B cell (primary cell): Measurements from ENCODE around the gene PLEKHN1. TPM values are rescaled to one million over a fixed set of nuclear protein-coding genes. Genes with fewer than 3 reads are reported as not detected.

ENCODE experiments used
- ATAC-seq: fragments of 200-7000 bp; cut with Tn5 transposase; one replicate; pipeline ENCODE4 v1.10.0; 2021; ENCODE audit warnings: low read depth, mild to moderate bottlenecking, moderate number of reproducible peaks, moderate library complexity
- CTCF ChIA-PET: fragments of 350-600 bp; sonication (Branson Sonifier 250); formaldehyde crosslinking; loops from one replicate; lab custom pipeline; 2021; ENCODE audit warnings: antibody characterized with exemption, inconsistent platforms; lab: Charles Lee
- POLR2A ChIA-PET: fragments of 350-600 bp; sonication (Branson Sonifier 250); formaldehyde crosslinking; loops from one replicate; lab custom pipeline; 2021; ENCODE audit warnings: antibody characterized with exemption; lab: Charles Lee
- DNase-seq: peaks from one replicate; pipeline ENCODE4 v3.0.0; 2013
- H2AFZ ChIP-seq: 2 replicates; pipeline ENCODE4 v1.6.1; 2012; ENCODE audit warnings: mild to moderate bottlenecking, low read depth, low read length; ENCODE audit not compliant: insufficient read depth, poor library complexity, severe bottlenecking
- H3K27ac ChIP-seq, 2 donors: 1 replicate in 1 of 2; 2 replicates in 1 of 2; pipeline ENCODE4 v1.5.1; 2012 to 2013; ENCODE audit warnings: low read length in 2 of 2, mild to moderate bottlenecking in 2 of 2, moderate library complexity in 1 of 2
- H3K27me3 ChIP-seq, 4 experiments: fragments of 200-600 bp in 1 of 4; sonication (generic) in 1 of 4; replicated peaks in 1 of 4; 1 replicate in 2 of 4; 2 replicates in 2 of 4; pipeline versions ENCODE4 v1.6.1 to v1.7.0; 2013 to 2016; ENCODE audit warnings: low read length in 3 of 4, mild to moderate bottlenecking in 2 of 4, mixed read lengths in 1 of 4, moderate library complexity in 1 of 4; ENCODE audit not compliant: insufficient read depth in 4 of 4, control insufficient read depth in 3 of 4; ENCODE audit errors: control extremely low read depth in 1 of 4
- H3K36me3 ChIP-seq, 2 experiments: replicated peaks in 1 of 2; 1 replicate in 1 of 2; 2 replicates in 1 of 2; pipeline versions ENCODE4 v1.6.1 to v1.7.1; 2013; ENCODE audit warnings: low read length in 1 of 2; ENCODE audit not compliant: insufficient read depth in 2 of 2, control insufficient read depth in 1 of 2; ENCODE audit errors: control extremely low read depth in 1 of 2, extremely low read depth in 1 of 2
- H3K4me1 ChIP-seq, 2 donors: fragments of 200-600 bp in 1 of 2; sonication (generic) in 1 of 2; 1 replicate in 1 of 2; 2 replicates in 1 of 2; pipeline versions ENCODE4 v1.5.1 to v1.6.1; 2013 to 2017; ENCODE audit warnings: low read length in 2 of 2; ENCODE audit not compliant: control insufficient read depth in 2 of 2, insufficient read depth in 2 of 2
- H3K4me2 ChIP-seq: replicated peaks from 2 replicates; pipeline ENCODE3; 2012; ENCODE audit warnings: mild to moderate bottlenecking, low read depth, low read length; ENCODE audit not compliant: poor library complexity, severe bottlenecking
- H3K4me3 ChIP-seq, 5 experiments: fragments of 200-600 bp in 1 of 5; sonication (generic) in 1 of 5; 1 replicate in 3 of 5; 2 replicates in 2 of 5; pipeline versions ENCODE4 v1.5.1 to v1.7.0; 2011 to 2016; ENCODE audit warnings: low read length in 4 of 5, mild to moderate bottlenecking in 4 of 5, low read depth in 2 of 5, control low read depth in 1 of 5, moderate library complexity in 1 of 5; ENCODE audit not compliant: insufficient read depth in 1 of 5; ENCODE audit errors: control extremely low read depth in 1 of 5, extremely low read depth in 1 of 5
- H3K79me2 ChIP-seq: fragments of 200-600 bp; sonication (generic); one replicate; pipeline ENCODE4 v1.6.0; 2016; ENCODE audit warnings: low read length; ENCODE audit not compliant: control insufficient read depth, insufficient read depth
- H3K9ac ChIP-seq: fragments of 200-600 bp; sonication (generic); 2 replicates; pipeline ENCODE4 v1.6.1; 2017; ENCODE audit warnings: mild to moderate bottlenecking, low read length, moderate library complexity
- H3K9me3 ChIP-seq, 3 donors: one replicate each; pipeline versions ENCODE4 v1.6.1 to v1.7.1; 2013; ENCODE audit warnings: low read length in 2 of 3; ENCODE audit not compliant: control insufficient read depth in 2 of 3, insufficient read depth in 1 of 3; ENCODE audit errors: control extremely low read depth in 1 of 3
- H4K20me1 ChIP-seq: 2 replicates; pipeline ENCODE4 v1.6.0; 2012; ENCODE audit warnings: mild to moderate bottlenecking, low read length; ENCODE audit not compliant: insufficient read depth, control insufficient read depth, poor library complexity, severe bottlenecking
- H3K27ac Mint-ChIP-seq: one replicate; pipeline ENCODE4 v1.8.0; 2021; ENCODE audit warnings: mixed read lengths
- H3K27me3 Mint-ChIP-seq: one replicate; pipeline ENCODE4 v1.8.0; 2021; ENCODE audit warnings: mixed read lengths
- H3K4me1 Mint-ChIP-seq: one replicate; pipeline ENCODE4 v1.8.0; 2021; ENCODE audit warnings: mixed read lengths
- H3K4me3 Mint-ChIP-seq: one replicate; pipeline ENCODE4 v1.8.0; 2021; ENCODE audit warnings: mixed read lengths
- H3K9me3 Mint-ChIP-seq: one replicate; pipeline ENCODE4 v1.8.0; 2022; ENCODE audit warnings: mixed read lengths; ENCODE audit not compliant: insufficient read depth
- CTCF ChIP-seq: fragments of 200-600 bp; IDR thresholded peaks from one replicate; pipeline ENCODE4 v1.8.0; 2022; ENCODE audit warnings: antibody characterized with exemption, mild to moderate bottlenecking
- EZH2 ChIP-seq: IDR thresholded peaks from 2 replicates; pipeline ENCODE4 v1.6.1; 2012; ENCODE audit warnings: borderline replicate concordance, low read depth, mild to moderate bottlenecking, moderate library complexity, low read length; ENCODE audit not compliant: insufficient read depth, poor library complexity, severe bottlenecking
- WGBS: methylation state at CpG from one replicate; pipeline ENCODE4 v1.1.5; 2013; ENCODE audit warnings: missing lambda C conversion rate; ENCODE audit not compliant: insufficient coverage; 5-methylcytosine and 5-hydroxymethylcytosine counted together
- intact Hi-C: fragments of 100-400 bp; cut with micrococcal nuclease; formaldehyde crosslinking; loops from one replicate; pipeline ENCODE4 v1.10.0; 2022
- polyA plus RNA-seq: library from polyadenylated mRNA; depleted of rRNA; stranded (reverse); fragments of >200 nt; gene quantifications from 2 replicates; pipeline ENCODE4 v1.2.3, GENCODE V29; 2012
- total RNA-seq, 2 donors: library from RNA; stranded (reverse); fragments of 120-200 nt in 1 of 2; gene quantifications; 1 replicate in 1 of 2; 2 replicates in 1 of 2; pipeline versions ENCODE4 v1.2.3 to v1.2.4, GENCODE V29; 2013 to 2022

PLEKHN1 gene
- total and polyA plus RNA-seq, 2 donors (not counting 1 experiment from before 2014, with no cell fraction given): 0.36 to 1.1 TPM

GRCh38 chr1:947958-948357 is 18.3 kb upstream of the PLEKHN1 start:
- Mint-ChIP-seq H3K4me3 (no peak overlapping the region), H3K27me3 (no peaks in the 10 kb centered on the region), H3K4me1 (no peaks in the 10 kb centered on the region), H3K27ac (no peak overlapping the region), H3K9me3 (no peaks in the 10 kb centered on the region)
- Histone ChIP-seq H4K20me1 (peaks cover 55% of the 10 kb centered on the region), H3K27ac (no peak overlapping the region), H3K9ac (no peak overlapping the region), H2AFZ (no peak overlapping the region), H3K79me2 (no peaks in the 10 kb centered on the region), H3K4me1 (peaks cover 2% of the 10 kb centered on the region in 2 donors), H3K4me2 (no peak overlapping the region), H3K27me3 (peaks cover 0 to 4% (median 1%) of the 10 kb centered on the region in 4 experiments), H3K9me3 (no peaks in the 10 kb centered on the region), H3K4me3 (no peak overlapping the region), H3K36me3 (peaks cover 0 to 75% of the 10 kb centered on the region in 2 experiments)
- CTCF ChIA-PET: no interaction called here
- 96% methylated on average over 14 of the region's 15 CpGs for WGBS
- intact Hi-C loops: no loop called here
- POLR2A ChIA-PET: no interaction called here
- no peak for TF ChIP-seq CTCF
- no peak for TF ChIP-seq EZH2
- ATAC-seq: no peak
- no peak for DNase-seq

- H3K4me1 Mint-ChIP-seq: no peaks in the 10 kb centered on the region
- WGBS: 98% methylated on average over 9 of the region's 9 CpGs
These were observed 16.0 kb upstream of the PLEKHN1 start for GRCh38 chr1:950268-950667.

More at GRCh38 chr1:950268-950667, 16.0 kb upstream of the PLEKHN1 start:
- no peak overlapping the region for H3K4me2 ChIP-seq
- H3K4me3 ChIP-seq: no peak overlapping the region
- H3K9me3 Mint-ChIP-seq: no peaks in the 10 kb centered on the region
- TF ChIP-seq CTCF: no peak
- TF ChIP-seq EZH2: no peak
- H3K27me3 ChIP-seq: no peaks in the 10 kb centered on the region
- CTCF ChIA-PET: no interaction called here
- H3K9ac ChIP-seq: no peak overlapping the region
- DNase-seq (no peak), ATAC-seq (no peak)
- H3K36me3 ChIP-seq: peaks cover 0 to 92% of the 10 kb centered on the region in 2 experiments
- H3K79me2 ChIP-seq: no peaks in the 10 kb centered on the region
- H3K4me3 Mint-ChIP-seq: no peak overlapping the region
- no peak overlapping the region for H3K27ac Mint-ChIP-seq
- peaks cover 0 to under 1% of the 10 kb centered on the region in 2 donors for H3K4me1 ChIP-seq
- POLR2A ChIA-PET: no interaction called here
- intact Hi-C loops: no loop called here
- no peaks in the 10 kb centered on the region for H3K27me3 Mint-ChIP-seq
- H3K27ac ChIP-seq: no peak overlapping the region
- no peak overlapping the region for H2AFZ ChIP-seq
- peaks cover 73% of the 10 kb centered on the region for H4K20me1 ChIP-seq
- H3K9me3 ChIP-seq: no peaks in the 10 kb centered on the region
